HG03280 (cell line): ENCODE measurements around the gene RAB3IL1.

Source experiments
- ATAC-seq: cut with Tn5 transposase; IDR thresholded peaks from one replicate; pipeline ENCODE4 v1.9.1; 2021; ENCODE audit warnings: mild to moderate bottlenecking, moderate library complexity; ENCODE audit not compliant: unreplicated experiment

RAB3IL1 gene

GRCh38 chr11:61869429-61869707 is 48.0 kb downstream of the RAB3IL1 start:
- ATAC-seq, result no peak

- no peak for ATAC-seq
Observed at GRCh38 chr11:61868571-61869428, 48.6 kb downstream of the RAB3IL1 start.

- ATAC-seq, result no peak
Observed at GRCh38 chr11:61866958-61867343, 50.4 kb downstream of the RAB3IL1 start.

- no peak for ATAC-seq
Observed at GRCh38 chr11:61866231-61866957, 51.0 kb downstream of the RAB3IL1 start.

- no peak for ATAC-seq
Observed at GRCh38 chr11:61864814-61865775, 52.3 kb downstream of the RAB3IL1 start.

GRCh38 chr11:61863548-61864081 is 53.8 kb downstream of the RAB3IL1 start:
- no peak for ATAC-seq

- no peak for ATAC-seq
Observed at GRCh38 chr11:61862714-61863547, 54.4 kb downstream of the RAB3IL1 start.

- no peak for ATAC-seq
Observed at GRCh38 chr11:61861634-61862033, 55.7 kb downstream of the RAB3IL1 start.

- ATAC-seq, result no peak
Observed at GRCh38 chr11:61860054-61860903, 57.1 kb downstream of the RAB3IL1 start.

GRCh38 chr11:61855939-61856680 is 61.3 kb downstream of the RAB3IL1 start:
- ATAC-seq, result no peak

GRCh38 chr11:61854966-61855714 is 62.2 kb downstream of the RAB3IL1 start:
- no peak for ATAC-seq

GRCh38 chr11:61854206-61854895 is 63.0 kb downstream of the RAB3IL1 start:
- ATAC-seq, result no peak

GRCh38 chr11:61853698-61854169 is 63.6 kb downstream of the RAB3IL1 start:
- no peak for ATAC-seq

GRCh38 chr11:61851900-61852295 is 65.5 kb downstream of the RAB3IL1 start:
- ATAC-seq, result no peak

- no peak for ATAC-seq
Observed at GRCh38 chr11:61851113-61851899, 66.1 kb downstream of the RAB3IL1 start.

GRCh38 chr11:61850687-61851086 is 66.7 kb downstream of the RAB3IL1 start:
- ATAC-seq, result no peak
